Tibial nerve (tissue), 4 donors: ENCODE results near the gene SPON1.

Source experiments
- EP300 ChIP-seq, 2 donors: sonication (generic); formaldehyde crosslinking; IDR thresholded peaks; one replicate each; pipeline ENCODE4 v1.6.1; 2017; ENCODE audit warnings: antibody characterized with exemption in 2 of 2, mild to moderate bottlenecking in 1 of 2
- TF ChIP-seq, protein P1 (sequence below), 5 experiments: fragments of 200-600 bp in 3 of 5; fragments of 450-650 bp in 2 of 5; sonication (generic) in 3 of 5; IDR thresholded peaks; one replicate each; pipeline ENCODE4 v1.5.1; 2016 to 2019; ENCODE audit warnings: antibody characterized with exemption in 5 of 5, mild to moderate bottlenecking in 3 of 5, moderate library complexity in 2 of 5

DNA sequence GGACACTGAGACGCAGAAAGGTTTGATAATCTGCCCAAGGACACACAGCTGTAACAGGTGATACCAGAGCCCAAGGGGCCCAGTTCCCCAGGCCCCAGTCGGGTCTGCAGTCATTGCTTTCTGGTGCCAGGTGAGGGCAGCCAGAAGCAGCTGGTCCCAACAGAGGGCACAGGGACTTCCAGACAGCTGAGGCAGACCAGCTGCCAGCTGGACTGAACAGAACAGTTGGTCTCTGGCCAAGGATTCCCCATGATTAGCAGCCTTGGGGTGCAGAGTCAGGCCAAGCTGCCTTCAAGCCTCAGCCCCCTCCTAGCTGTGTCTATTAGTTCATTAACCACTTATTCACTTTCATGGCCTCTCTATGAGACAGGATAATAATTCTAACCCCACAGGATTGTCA lies 290.9 kb downstream of the SPON1 start:
- no peak for TF ChIP-seq EP300 (IDR thresholded peaks at IDR 0.05)
- TF ChIP-seq, protein P1, sequence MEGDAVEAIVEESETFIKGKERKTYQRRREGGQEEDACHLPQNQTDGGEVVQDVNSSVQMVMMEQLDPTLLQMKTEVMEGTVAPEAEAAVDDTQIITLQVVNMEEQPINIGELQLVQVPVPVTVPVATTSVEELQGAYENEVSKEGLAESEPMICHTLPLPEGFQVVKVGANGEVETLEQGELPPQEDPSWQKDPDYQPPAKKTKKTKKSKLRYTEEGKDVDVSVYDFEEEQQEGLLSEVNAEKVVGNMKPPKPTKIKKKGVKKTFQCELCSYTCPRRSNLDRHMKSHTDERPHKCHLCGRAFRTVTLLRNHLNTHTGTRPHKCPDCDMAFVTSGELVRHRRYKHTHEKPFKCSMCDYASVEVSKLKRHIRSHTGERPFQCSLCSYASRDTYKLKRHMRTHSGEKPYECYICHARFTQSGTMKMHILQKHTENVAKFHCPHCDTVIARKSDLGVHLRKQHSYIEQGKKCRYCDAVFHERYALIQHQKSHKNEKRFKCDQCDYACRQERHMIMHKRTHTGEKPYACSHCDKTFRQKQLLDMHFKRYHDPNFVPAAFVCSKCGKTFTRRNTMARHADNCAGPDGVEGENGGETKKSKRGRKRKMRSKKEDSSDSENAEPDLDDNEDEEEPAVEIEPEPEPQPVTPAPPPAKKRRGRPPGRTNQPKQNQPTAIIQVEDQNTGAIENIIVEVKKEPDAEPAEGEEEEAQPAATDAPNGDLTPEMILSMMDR (IDR thresholded peaks at IDR 0.05) = no peak
